Activated CD4-positive, alpha-beta memory T cell treated with anti-CD3 and anti-CD28 coated beads, Interleukin-2, amount 10 ng/mL, durations not matched to agents 7 days and 5 days (primary cell): ENCODE data around the gene IGSF21. TPM values are rescaled to one million over a fixed set of nuclear protein-coding genes. Genes with fewer than 3 reads are reported as not detected.

Experiments
- CTCF ChIA-PET: fragments of 350-600 bp; sonication (Branson Sonifier 250); formaldehyde crosslinking; loops from one replicate; lab custom pipeline; 2021; ENCODE audit warnings: antibody characterized with exemption, inconsistent platforms; lab: Charles Lee
- POLR2A ChIA-PET: fragments of 350-600 bp; sonication (Branson Sonifier 250); formaldehyde crosslinking; loops from one replicate; lab custom pipeline; 2021; ENCODE audit warnings: antibody characterized with exemption; lab: Charles Lee
- DNase-seq: peaks from one replicate; pipeline ENCODE4 v3.0.0-alpha.2; 2020
- H3K27ac Mint-ChIP-seq: one replicate; pipeline ENCODE4 v1.8.0; 2021; ENCODE audit warnings: mild to moderate bottlenecking, mixed read lengths
- H3K27me3 Mint-ChIP-seq: one replicate; pipeline ENCODE4 v1.8.0; 2021; ENCODE audit warnings: mixed read lengths
- H3K36me3 Mint-ChIP-seq: one replicate; pipeline ENCODE4 v1.8.0; 2021; ENCODE audit warnings: low read depth, mixed read lengths
- H3K4me1 Mint-ChIP-seq: one replicate; pipeline ENCODE4 v1.8.0; 2021; ENCODE audit warnings: mixed read lengths
- H3K4me3 Mint-ChIP-seq: one replicate; pipeline ENCODE4 v1.8.0; 2021; ENCODE audit warnings: mild to moderate bottlenecking, mixed read lengths
- H3K9me3 Mint-ChIP-seq: one replicate; pipeline ENCODE4 v1.8.0; 2021; ENCODE audit warnings: mixed read lengths
- total RNA-seq, 2 experiments: library from RNA; stranded (reverse); gene quantifications; one replicate each; pipeline ENCODE4 v1.2.3, GENCODE V29; 2021

IGSF21 gene
- total RNA-seq, 2 experiments from 2014 or later: not detected

GRCh38 chr1:18327650-18328049 is 220.1 kb downstream of the IGSF21 start:
- no peak for DNase-seq
- Mint-ChIP-seq H3K4me3 (no peak overlapping the region), H3K27ac (no peak overlapping the region), H3K27me3 (peaks cover under 1% of the 10 kb centered on the region), H3K36me3 (no peaks in the 10 kb centered on the region), H3K4me1 (no peaks in the 10 kb centered on the region), H3K9me3 (no peaks in the 10 kb centered on the region)
- POLR2A ChIA-PET: no interaction called here
- CTCF ChIA-PET: no interaction called here

GRCh38 chr1:18328803-18329202 is 221.2 kb downstream of the IGSF21 start:
- DNase-seq: no peak
- POLR2A ChIA-PET: no interaction called here
- Mint-ChIP-seq H3K4me3 (no peak overlapping the region), H3K27ac (no peak overlapping the region), H3K4me1 (no peaks in the 10 kb centered on the region), H3K9me3 (no peaks in the 10 kb centered on the region), H3K36me3 (no peaks in the 10 kb centered on the region), H3K27me3 (peaks cover 3% of the 10 kb centered on the region)
- CTCF ChIA-PET: no interaction called here

DNA sequence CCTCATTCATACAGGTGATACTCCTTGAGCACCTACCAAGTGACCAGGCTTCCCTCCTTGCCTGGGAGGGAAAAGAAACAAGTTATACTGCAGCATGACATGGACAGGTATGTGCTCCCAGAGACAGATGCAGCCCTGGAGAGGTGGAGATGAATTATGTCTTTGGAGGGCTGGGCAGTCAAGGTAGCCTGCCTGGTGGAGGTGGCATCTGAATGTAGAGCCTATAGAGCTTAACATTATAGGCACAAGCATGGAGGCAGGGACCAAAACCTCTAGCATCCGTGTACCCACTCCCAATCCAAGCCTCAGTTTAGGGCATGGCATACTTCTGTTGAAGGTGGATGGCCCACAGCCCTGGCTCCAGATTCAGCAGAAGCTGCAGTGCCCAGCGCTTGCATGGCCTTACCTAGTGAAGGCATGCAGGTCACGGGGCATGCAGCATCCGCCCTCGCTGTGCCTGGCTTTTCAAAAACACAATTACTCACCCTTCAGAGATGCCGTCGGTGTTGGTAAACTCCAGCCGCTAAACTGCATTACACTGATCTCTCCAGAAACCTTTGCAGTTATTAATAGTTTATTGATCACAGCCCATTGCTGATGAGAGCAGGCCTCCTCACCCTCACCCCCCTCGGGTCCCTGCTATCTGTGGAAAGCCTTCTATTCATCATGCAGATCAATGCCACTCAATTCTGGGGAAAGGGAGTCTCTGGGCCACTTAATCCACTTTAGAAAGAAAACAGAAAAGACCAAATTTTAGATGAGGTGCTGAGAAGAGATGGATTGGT is 222.1 kb downstream of the IGSF21 start:
- Mint-ChIP-seq H3K27me3 (peaks cover 3% of the 10 kb centered on the region), H3K36me3 (no peaks in the 10 kb centered on the region), H3K27ac (no peak overlapping the region), H3K9me3 (no peaks in the 10 kb centered on the region), H3K4me1 (no peaks in the 10 kb centered on the region), H3K4me3 (no peak overlapping the region)
- CTCF ChIA-PET: no interaction called here
- POLR2A ChIA-PET: no interaction called here
- no peak for DNase-seq

DNA sequence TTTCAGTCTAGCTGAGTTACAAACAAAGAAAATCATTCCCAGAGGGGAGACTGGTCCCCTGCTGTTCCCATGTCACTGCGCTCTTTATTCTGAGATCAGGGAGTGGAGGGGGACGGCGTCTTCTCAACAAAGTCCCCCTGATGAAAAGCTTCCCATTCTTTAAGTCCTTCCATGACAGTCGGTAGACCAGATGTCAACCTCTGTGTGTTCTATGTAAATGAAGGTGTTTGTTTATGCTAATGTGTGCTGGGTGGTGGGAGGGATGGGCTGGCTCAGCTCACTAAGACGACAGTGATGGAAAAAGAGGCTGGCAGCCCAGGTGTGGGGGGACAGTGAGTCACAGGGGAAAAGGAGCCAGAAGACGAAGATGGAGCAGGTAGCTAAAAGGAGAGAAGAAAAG is 225.0 kb downstream of the IGSF21 start:
- H3K27ac Mint-ChIP-seq: no peak overlapping the region
- peaks cover 3% of the 10 kb centered on the region for H3K27me3 Mint-ChIP-seq
- ChIA-PET CTCF (no interaction called here), POLR2A (no interaction called here)
- no peak overlapping the region for H3K4me3 Mint-ChIP-seq
- H3K4me1 Mint-ChIP-seq: no peaks in the 10 kb centered on the region
- H3K36me3 Mint-ChIP-seq: no peaks in the 10 kb centered on the region
- DNase-seq: no peak
- no peaks in the 10 kb centered on the region for H3K9me3 Mint-ChIP-seq

DNA sequence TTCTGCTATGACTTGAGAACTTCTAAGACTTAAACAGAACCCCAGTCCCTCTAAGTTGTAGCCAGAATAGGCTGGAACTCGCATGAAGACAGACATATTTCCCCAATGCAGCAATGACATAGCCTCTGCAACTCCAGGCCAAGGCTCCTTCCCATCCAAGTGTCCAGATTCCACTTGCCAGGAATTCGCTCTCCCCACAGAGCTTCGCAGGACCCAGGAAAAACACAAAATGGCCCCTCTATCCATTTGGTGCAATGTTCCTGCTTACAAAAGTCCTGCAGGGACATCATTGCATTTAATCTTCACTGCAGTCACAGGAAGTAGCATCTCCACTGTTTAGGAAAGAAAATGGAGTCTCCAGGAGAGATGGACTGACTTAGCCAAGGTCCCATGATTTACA is 225.6 kb downstream of the IGSF21 start:
- peaks cover 3% of the 10 kb centered on the region for H3K27me3 Mint-ChIP-seq
- DNase-seq: no peak
- no peaks in the 10 kb centered on the region for H3K36me3 Mint-ChIP-seq
- H3K4me1 Mint-ChIP-seq: no peaks in the 10 kb centered on the region
- no peaks in the 10 kb centered on the region for H3K9me3 Mint-ChIP-seq
- H3K27ac Mint-ChIP-seq: no peak overlapping the region
- ChIA-PET POLR2A (no interaction called here), CTCF (no interaction called here)
- H3K4me3 Mint-ChIP-seq: no peak overlapping the region

DNA sequence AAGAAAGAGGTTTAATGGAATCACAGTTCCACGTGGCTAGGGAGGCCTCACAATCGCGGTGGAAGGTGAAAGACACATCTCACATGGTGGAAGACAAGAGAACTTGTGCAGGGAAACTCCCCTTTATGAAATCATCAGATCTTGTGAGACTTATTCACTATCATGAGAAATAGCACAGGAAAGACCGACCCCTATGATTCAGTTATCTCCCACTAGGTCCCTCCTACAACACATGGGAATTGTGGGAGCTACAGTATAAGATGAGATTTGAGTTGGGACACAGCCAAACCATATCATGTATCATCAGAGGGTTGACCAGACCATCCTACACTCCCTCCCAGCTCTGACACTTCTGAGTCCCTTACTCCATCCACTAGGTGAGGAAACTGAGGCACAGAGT is 229.2 kb downstream of the IGSF21 start:
- no peaks in the 10 kb centered on the region for H3K9me3 Mint-ChIP-seq

DNA sequence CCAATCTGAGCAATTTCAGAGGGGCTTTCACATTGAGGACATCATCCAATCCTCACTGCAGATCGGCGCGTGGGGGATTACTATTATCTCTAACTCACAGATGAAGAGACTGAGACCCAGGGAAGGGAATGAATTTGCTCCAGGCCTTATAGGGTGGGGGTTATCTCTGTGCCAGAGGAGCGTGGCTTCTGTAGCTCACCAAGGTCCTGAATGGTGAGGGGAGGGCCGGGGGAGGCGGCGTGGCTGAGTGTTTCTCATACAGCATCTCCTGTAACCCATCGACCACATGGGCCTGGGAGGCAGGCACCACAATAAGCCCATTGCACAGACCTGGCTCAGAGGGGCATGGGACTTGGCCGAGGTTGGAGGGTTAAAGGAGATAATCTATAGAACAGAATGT is 230.2 kb downstream of the IGSF21 start:
- H3K9me3 Mint-ChIP-seq: no peaks in the 10 kb centered on the region
- POLR2A ChIA-PET: no interaction called here
- CTCF ChIA-PET: no interaction called here
- H3K36me3 Mint-ChIP-seq: no peaks in the 10 kb centered on the region
- no peak for DNase-seq
- H3K27me3 Mint-ChIP-seq: peaks cover under 1% of the 10 kb centered on the region
- H3K27ac Mint-ChIP-seq: no peak overlapping the region
- H3K4me1 Mint-ChIP-seq: no peaks in the 10 kb centered on the region
- H3K4me3 Mint-ChIP-seq: no peak overlapping the region

More for the DNA sequence above, 229.2 kb downstream of the IGSF21 start:
- H3K27ac Mint-ChIP-seq: no peak overlapping the region
- H3K4me3 Mint-ChIP-seq: no peak overlapping the region
- H3K27me3 Mint-ChIP-seq: peaks cover 3% of the 10 kb centered on the region
- ChIA-PET POLR2A (no interaction called here), CTCF (no interaction called here)
- no peaks in the 10 kb centered on the region for H3K36me3 Mint-ChIP-seq
- no peak for DNase-seq
- no peaks in the 10 kb centered on the region for H3K4me1 Mint-ChIP-seq

DNA sequence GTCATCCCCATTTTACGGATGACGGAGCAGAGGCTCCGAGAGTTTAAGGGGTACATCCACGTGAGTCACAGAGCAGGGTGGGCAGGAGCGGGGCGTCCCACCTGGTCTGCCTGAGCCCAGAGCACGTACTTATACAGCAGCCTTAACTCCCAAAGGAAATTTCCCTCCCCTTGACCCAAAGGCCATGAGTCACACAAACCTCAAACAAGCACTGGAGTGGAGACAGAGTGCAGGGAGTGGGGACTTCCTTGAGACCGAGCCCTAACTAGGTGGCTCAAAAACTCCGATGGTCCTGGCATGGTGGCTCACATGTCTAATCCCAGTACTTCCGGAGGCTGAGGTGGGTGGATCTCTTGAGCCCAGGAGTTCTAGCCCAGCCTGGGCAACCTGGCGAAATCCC is 231.6 kb downstream of the IGSF21 start:
- DNase-seq: no peak
- POLR2A ChIA-PET: no interaction called here
- H3K4me1 Mint-ChIP-seq: no peaks in the 10 kb centered on the region
- no peak overlapping the region for H3K4me3 Mint-ChIP-seq
- H3K27ac Mint-ChIP-seq: no peak overlapping the region
- H3K9me3 Mint-ChIP-seq: no peaks in the 10 kb centered on the region
- CTCF ChIA-PET: no interaction called here
- H3K27me3 Mint-ChIP-seq: no peaks in the 10 kb centered on the region
- H3K36me3 Mint-ChIP-seq: no peaks in the 10 kb centered on the region

DNA sequence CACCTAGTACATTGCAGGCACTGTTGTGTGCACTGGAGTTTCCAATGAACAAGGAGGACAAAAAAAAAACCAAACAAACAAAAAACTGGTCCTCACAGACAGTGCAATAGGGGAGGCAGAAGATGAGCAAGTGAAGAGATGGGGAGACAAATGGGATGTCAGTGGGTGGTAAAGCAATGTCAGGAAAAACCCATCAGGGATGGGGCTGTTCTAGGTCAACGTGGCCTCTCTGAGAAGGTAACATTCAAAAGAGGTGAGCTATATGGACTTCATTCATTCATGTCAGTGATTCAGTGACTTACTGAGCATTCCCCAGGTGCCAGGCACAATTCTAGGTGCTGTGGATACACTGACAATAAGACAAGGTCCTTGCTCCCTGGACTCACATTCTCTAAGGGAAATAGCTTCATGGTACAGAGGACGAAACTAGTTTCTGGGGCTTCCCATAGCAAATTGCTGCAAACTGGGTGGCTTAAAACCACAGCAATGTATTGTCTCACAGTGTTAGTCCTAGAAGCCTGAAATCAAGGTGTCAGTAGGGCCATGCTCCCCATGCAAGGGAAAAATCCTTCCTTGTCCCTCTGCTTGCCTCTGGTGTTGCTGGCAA is 232.7 kb downstream of the IGSF21 start:
- CTCF ChIA-PET: no interaction called here
- no peak for DNase-seq
- Mint-ChIP-seq H3K27me3 (no peaks in the 10 kb centered on the region), H3K36me3 (no peaks in the 10 kb centered on the region), H3K27ac (no peak overlapping the region), H3K4me3 (no peak overlapping the region), H3K4me1 (no peaks in the 10 kb centered on the region), H3K9me3 (no peaks in the 10 kb centered on the region)
- POLR2A ChIA-PET: no interaction called here

- ChIA-PET POLR2A (no interaction called here), CTCF (no interaction called here)
- Mint-ChIP-seq H3K36me3 (no peaks in the 10 kb centered on the region), H3K4me3 (no peak overlapping the region), H3K27me3 (no peaks in the 10 kb centered on the region), H3K4me1 (no peaks in the 10 kb centered on the region), H3K27ac (no peak overlapping the region), H3K9me3 (no peaks in the 10 kb centered on the region)
- no peak for DNase-seq
Observed at GRCh38 chr1:18340787-18341186, 233.2 kb downstream of the IGSF21 start.

GRCh38 chr1:18341291-18342069 is 233.9 kb downstream of the IGSF21 start:
- ChIA-PET CTCF (no interaction called here), POLR2A (no interaction called here)
- Mint-ChIP-seq H3K4me3 (no peak overlapping the region), H3K4me1 (no peaks in the 10 kb centered on the region), H3K36me3 (no peaks in the 10 kb centered on the region), H3K27ac (no peak overlapping the region), H3K27me3 (no peaks in the 10 kb centered on the region), H3K9me3 (no peaks in the 10 kb centered on the region)
- DNase-seq: no peak

DNA sequence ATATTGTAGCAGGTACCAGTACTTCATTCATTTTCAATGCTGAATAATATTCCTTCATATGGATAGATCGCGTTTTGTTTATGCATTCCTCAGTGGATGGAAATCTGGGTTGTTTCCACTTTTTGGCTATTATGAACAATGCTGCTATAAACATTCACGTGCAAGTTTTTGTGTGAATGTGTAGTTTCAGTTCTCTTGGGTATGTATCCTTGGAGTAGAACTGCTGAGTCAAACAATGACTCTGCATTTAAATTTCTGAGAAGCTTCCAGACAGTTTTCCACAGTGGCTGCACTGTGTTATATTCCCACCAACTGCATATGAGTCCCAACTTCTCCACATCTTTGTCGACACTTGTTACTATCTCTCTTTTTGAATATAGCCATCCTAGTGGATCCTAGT is 235.1 kb downstream of the IGSF21 start:
- DNase-seq: no peak
- H3K36me3 Mint-ChIP-seq: no peaks in the 10 kb centered on the region
- no peak overlapping the region for H3K4me3 Mint-ChIP-seq
- ChIA-PET CTCF (no interaction called here), POLR2A (no interaction called here)
- no peak overlapping the region for H3K27ac Mint-ChIP-seq
- no peaks in the 10 kb centered on the region for H3K27me3 Mint-ChIP-seq
- H3K4me1 Mint-ChIP-seq: no peaks in the 10 kb centered on the region
- H3K9me3 Mint-ChIP-seq: no peaks in the 10 kb centered on the region

GRCh38 chr1:18343581-18343980 is 236.0 kb downstream of the IGSF21 start:
- Mint-ChIP-seq H3K27ac (no peak overlapping the region), H3K9me3 (no peaks in the 10 kb centered on the region), H3K36me3 (no peaks in the 10 kb centered on the region), H3K4me1 (no peaks in the 10 kb centered on the region), H3K27me3 (no peaks in the 10 kb centered on the region), H3K4me3 (no peak overlapping the region)
- ChIA-PET CTCF (no interaction called here), POLR2A (no interaction called here)
- DNase-seq: no peak
